Nephron (organoid): Measurements from ENCODE around the gene THRAP3.

Experiments
- H3K27ac Mint-ChIP-seq, 3 experiments: 2 replicates each; pipeline ENCODE4 v1.8.0; 2020; ENCODE audit warnings: mixed read lengths in 3 of 3, mild to moderate bottlenecking in 2 of 3, moderate library complexity in 1 of 3
- H3K27me3 Mint-ChIP-seq: 2 replicates; pipeline ENCODE4 v1.8.0; 2021; ENCODE audit warnings: low read depth, mild to moderate bottlenecking, moderate library complexity, mixed read lengths
- H3K36me3 Mint-ChIP-seq: 2 replicates; pipeline ENCODE4 v1.8.0; 2020; ENCODE audit warnings: low read depth, mixed read lengths
- H3K4me1 Mint-ChIP-seq: 2 replicates; pipeline ENCODE4 v1.8.0; 2020; ENCODE audit warnings: mixed read lengths
- H3K4me3 Mint-ChIP-seq, 3 experiments: 2 replicates each; pipeline ENCODE4 v1.8.0; 2020; ENCODE audit warnings: mild to moderate bottlenecking in 3 of 3, mixed read lengths in 3 of 3, moderate library complexity in 2 of 3
- H3K9me3 Mint-ChIP-seq: 2 replicates; pipeline ENCODE4 v1.8.0; 2020; ENCODE audit warnings: mixed read lengths
- CTCF ChIP-seq, 3 experiments: fragments of 200-600 bp; sonication (generic); IDR thresholded peaks; one replicate each; pipeline ENCODE4 v1.5.0; 2021; ENCODE audit warnings: antibody characterized with exemption in 3 of 3; ENCODE audit not compliant: unreplicated experiment in 3 of 3

THRAP3 gene

GRCh38 chr1:36326499-36326898, 102.3 kb downstream of the THRAP3 start:
- H3K27me3 Mint-ChIP-seq: no peaks in the 10 kb centered on the region
- H3K27ac Mint-ChIP-seq: peak overlapping the region; percentile 99
- H3K4me1 Mint-ChIP-seq: peaks cover 49% of the 10 kb centered on the region
- H3K4me3 Mint-ChIP-seq: peak overlapping the region in 2 of 3 experiments; percentile 6 to 27
- peaks cover 10% of the 10 kb centered on the region for H3K36me3 Mint-ChIP-seq
- H3K9me3 Mint-ChIP-seq: no peaks in the 10 kb centered on the region
- no peak for TF ChIP-seq CTCF (IDR thresholded peaks at IDR 0.05; ENCODE audit: unreplicated experiment in 3 of 3)

GRCh38 chr1:36327421-36328087, 103.3 kb downstream of the THRAP3 start:
- Mint-ChIP-seq H3K4me3 (peak overlapping the region; percentile 5 to 41 (median 36)), H3K9me3 (no peaks in the 10 kb centered on the region), H3K4me1 (peaks cover 45% of the 10 kb centered on the region), H3K27ac (peak overlapping the region; percentile 99), H3K36me3 (peaks cover 11% of the 10 kb centered on the region), H3K27me3 (no peaks in the 10 kb centered on the region)
- TF ChIP-seq CTCF (IDR thresholded peaks at IDR 0.05; ENCODE audit: unreplicated experiment in 3 of 3): no peak

GRCh38 chr1:36328088-36328480, 103.8 kb downstream of the THRAP3 start:
- peak overlapping the region; percentile 5 to 41 (median 19) for H3K4me3 Mint-ChIP-seq
- H3K27me3 Mint-ChIP-seq: no peaks in the 10 kb centered on the region
- no peak for TF ChIP-seq CTCF (IDR thresholded peaks at IDR 0.05; ENCODE audit: unreplicated experiment in 3 of 3)
- no peaks in the 10 kb centered on the region for H3K9me3 Mint-ChIP-seq
- peak overlapping the region; percentile 71 to 99 (median 99) for H3K27ac Mint-ChIP-seq
- H3K36me3 Mint-ChIP-seq: peaks cover 13% of the 10 kb centered on the region
- peaks cover 45% of the 10 kb centered on the region for H3K4me1 Mint-ChIP-seq

- Mint-ChIP-seq H3K27me3 (no peaks in the 10 kb centered on the region), H3K27ac (peak overlapping the region; percentile 34 to 79 (median 64)), H3K4me1 (peaks cover 45% of the 10 kb centered on the region), H3K36me3 (peaks cover 13% of the 10 kb centered on the region), H3K9me3 (no peaks in the 10 kb centered on the region), H3K4me3 (peak overlapping the region in 1 of 3 experiments; percentile 37)
- no peak for TF ChIP-seq CTCF (IDR thresholded peaks at IDR 0.05; ENCODE audit: unreplicated experiment in 3 of 3)
These were observed 104.5 kb downstream of the THRAP3 start for GRCh38 chr1:36328713-36329112.

- Mint-ChIP-seq H3K9me3 (no peaks in the 10 kb centered on the region), H3K27me3 (no peaks in the 10 kb centered on the region), H3K27ac (no peak overlapping the region), H3K36me3 (peaks cover 13% of the 10 kb centered on the region), H3K4me1 (peaks cover 35% of the 10 kb centered on the region), H3K4me3 (no peak overlapping the region)
- TF ChIP-seq CTCF (IDR thresholded peaks at IDR 0.05; ENCODE audit: unreplicated experiment in 3 of 3): no peak
These were observed 105.6 kb downstream of the THRAP3 start for GRCh38 chr1:36329817-36330216.

- no peaks in the 10 kb centered on the region for H3K27me3 Mint-ChIP-seq
These were observed 106.7 kb downstream of the THRAP3 start for GRCh38 chr1:36330940-36331339.

More at GRCh38 chr1:36330940-36331339, 106.7 kb downstream of the THRAP3 start:
- Mint-ChIP-seq H3K4me3 (no peak overlapping the region), H3K27ac (peak overlapping the region in 2 of 3 experiments; percentile 9 to 10), H3K9me3 (no peaks in the 10 kb centered on the region), H3K4me1 (peaks cover 25% of the 10 kb centered on the region), H3K36me3 (peaks cover 11% of the 10 kb centered on the region)
- TF ChIP-seq CTCF (IDR thresholded peaks at IDR 0.05; ENCODE audit: unreplicated experiment in 3 of 3): no peak
